ENCODE data around the gene RHCG.

The RHCG gene

GRCh38 chr15:89423981-89424380, 72.4 kb downstream of the RHCG start:
- no peaks in the 10 kb centered on the region for H3K27me3 ChIP-seq (ENCODE audit: insufficient read depth, low read length)
- no peaks in the 10 kb centered on the region for H4K20me1 ChIP-seq (ENCODE audit: insufficient read depth, low read length)
- H3K9me3 ChIP-seq (ENCODE audit: low read length), result no peaks in the 10 kb centered on the region
- no peaks in the 10 kb centered on the region for H3K36me3 ChIP-seq (ENCODE audit: insufficient read depth, low read length)
- H3K79me2 ChIP-seq (ENCODE audit: insufficient read depth, low read length), result no peaks in the 10 kb centered on the region
- no peak overlapping the region for H3K27ac ChIP-seq (ENCODE audit: low read depth, low read length, poor library complexity, severe bottlenecking)
- H3K4me1 ChIP-seq (ENCODE audit: insufficient read depth, low read length, severe bottlenecking), result no peaks in the 10 kb centered on the region
- no peak overlapping the region for H3K9ac ChIP-seq (ENCODE audit: low read length)
- no peaks in the 10 kb centered on the region for H3F3A ChIP-seq (ENCODE audit: insufficient read depth, low read length)
- H3K4me3 ChIP-seq (ENCODE audit: low read depth, low read length, poor library complexity, severe bottlenecking), result no peak overlapping the region
- TF ChIP-seq CTCF (IDR thresholded peaks at IDR 0.05; ENCODE audit: low read length) (0 out of 2 replicates have a peak, but pooled peaks have one; percentile 7), EZH2 (IDR thresholded peaks at IDR 0.05; ENCODE audit: borderline replicate concordance, low read length) (no peak)
- H3K9me2 ChIP-seq (ENCODE audit: low read depth, low read length), result no peaks in the 10 kb centered on the region
- H2AFZ ChIP-seq (ENCODE audit: low read length), result no peak overlapping the region
- H3K4me2 ChIP-seq (ENCODE audit: low read length), result no peak overlapping the region

All from OCI-LY1 (cell line).